ENCODE measurements around the gene SFTPD. TPM values are rescaled to one million over a fixed set of nuclear protein-coding genes. Genes with fewer than 3 reads are reported as not detected.

SFTPD gene
- total RNA-seq, 1 experiment from 2014 or later: 0.21 TPM

DNA sequence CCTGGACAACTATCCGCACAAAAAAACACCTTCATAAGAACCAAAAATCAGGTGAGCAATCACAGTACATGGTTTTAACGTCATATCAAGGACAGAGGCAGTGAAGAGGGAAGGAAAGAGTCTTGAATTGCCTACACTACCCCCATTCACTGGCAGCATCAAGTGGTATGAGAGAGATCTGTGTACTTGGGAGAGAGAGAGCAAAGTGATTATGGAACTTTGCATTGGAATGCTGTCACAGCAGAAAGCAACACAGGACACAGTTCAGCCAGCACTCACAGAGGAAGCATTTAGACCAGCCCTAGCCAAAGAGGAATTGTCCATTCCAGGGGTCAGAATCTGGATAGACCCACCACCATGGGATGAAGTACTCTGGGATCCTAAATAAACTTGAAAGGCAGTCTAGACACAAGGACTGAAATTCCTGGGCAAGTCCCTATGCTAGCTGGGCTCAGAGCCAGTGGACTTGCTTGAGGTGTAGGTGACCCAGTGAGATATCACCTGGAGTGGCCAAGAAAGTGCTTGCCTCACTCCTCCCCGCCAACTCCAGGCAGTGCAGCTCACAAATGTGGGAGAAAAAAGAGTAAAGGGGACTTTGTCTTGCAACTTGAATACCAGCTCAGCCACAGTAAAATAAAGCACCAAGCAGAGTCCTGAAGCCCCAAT, 30.5 kb upstream of the SFTPD start:
- H3K27me3 ChIP-seq (ENCODE audit: control insufficient read depth, insufficient read depth, low read length): peaks cover 27% of the 10 kb centered on the region
- H3K36me3 ChIP-seq (replicated peaks; ENCODE audit: control insufficient read depth, insufficient read depth, low read length): no peaks in the 10 kb centered on the region
- DNase-seq: no peak
- H3K4me3 ChIP-seq (ENCODE audit: insufficient read depth, low read depth, low read length): no peak overlapping the region

GRCh38 chr10:79976999-79977398, 28.1 kb upstream of the SFTPD start:
- no peak overlapping the region for H3K4me3 ChIP-seq (ENCODE audit: insufficient read depth, low read depth, low read length)

DNA sequence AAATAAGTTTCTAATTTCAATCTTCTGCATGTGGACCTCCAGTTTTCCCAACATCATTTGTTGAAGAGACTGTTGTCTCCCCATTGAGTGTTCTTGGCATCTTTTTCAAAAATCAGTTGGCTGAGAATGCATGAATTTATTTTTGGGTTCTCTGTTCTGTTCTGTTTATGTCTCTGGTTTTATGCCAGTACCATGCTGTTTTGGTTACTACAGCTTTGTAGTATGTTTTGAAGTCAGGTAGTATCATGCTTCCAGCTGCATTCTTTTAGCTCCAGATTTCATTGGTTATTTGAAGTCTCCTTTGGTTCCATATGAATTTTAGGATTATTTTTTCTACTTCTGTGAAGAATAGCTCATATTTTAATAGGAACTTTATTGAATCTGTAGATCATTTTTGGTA, 21.2 kb upstream of the SFTPD start:
- no peak for DNase-seq
- no peaks in the 10 kb centered on the region for H3K36me3 ChIP-seq (replicated peaks; ENCODE audit: control insufficient read depth, insufficient read depth, low read length)
- H3K27me3 ChIP-seq (ENCODE audit: control insufficient read depth, insufficient read depth, low read length): no peaks in the 10 kb centered on the region
- H3K4me3 ChIP-seq (ENCODE audit: insufficient read depth, low read depth, low read length): no peak overlapping the region

More at GRCh38 chr10:79976999-79977398, 28.1 kb upstream of the SFTPD start:
- DNase-seq: no peak
- Histone ChIP-seq H3K27me3 (ENCODE audit: control insufficient read depth, insufficient read depth, low read length) (peaks cover 15% of the 10 kb centered on the region; the same call in 1 of the 2 replicates), H3K36me3 (replicated peaks; ENCODE audit: control insufficient read depth, insufficient read depth, low read length) (no peaks in the 10 kb centered on the region)

DNA sequence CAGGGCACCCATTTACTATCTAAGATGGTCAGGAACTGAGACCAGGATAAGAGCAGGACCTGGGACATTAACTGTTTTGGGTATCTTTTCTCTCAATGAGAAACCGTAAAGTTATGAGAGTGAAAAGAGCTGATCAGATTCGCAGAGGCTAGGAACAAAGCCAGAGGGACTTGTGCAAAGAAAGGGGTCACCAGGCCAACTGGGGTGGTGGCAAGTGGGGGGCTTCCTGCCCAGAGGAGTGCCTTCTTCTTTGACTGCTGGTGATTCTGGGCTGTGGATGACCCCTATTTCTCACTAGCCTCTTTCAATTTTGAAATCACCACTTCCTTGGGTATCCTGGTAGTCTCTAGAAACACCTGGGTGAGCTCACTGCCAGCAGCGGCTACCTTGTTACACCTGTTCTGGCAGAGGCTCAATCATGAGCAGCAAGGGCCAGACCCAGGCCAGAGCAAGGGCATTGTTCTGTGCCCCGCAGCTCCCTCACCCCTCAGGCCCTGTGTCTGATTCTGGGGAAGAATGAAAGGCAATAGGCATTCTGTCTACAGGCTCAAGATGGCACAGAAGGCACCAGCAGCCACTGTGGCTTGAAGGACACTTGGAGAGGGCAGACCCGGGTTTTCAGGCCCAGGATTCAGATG, 999 bp downstream of the SFTPD start:
- H3K36me3 ChIP-seq (replicated peaks; ENCODE audit: control insufficient read depth, insufficient read depth, low read length): no peaks in the 10 kb centered on the region
- peaks cover 3% of the 10 kb centered on the region for H3K27me3 ChIP-seq (ENCODE audit: control insufficient read depth, insufficient read depth, low read length)
- DNase-seq: no peak
- H3K4me3 ChIP-seq (ENCODE audit: insufficient read depth, low read depth, low read length): no peak overlapping the region

DNA sequence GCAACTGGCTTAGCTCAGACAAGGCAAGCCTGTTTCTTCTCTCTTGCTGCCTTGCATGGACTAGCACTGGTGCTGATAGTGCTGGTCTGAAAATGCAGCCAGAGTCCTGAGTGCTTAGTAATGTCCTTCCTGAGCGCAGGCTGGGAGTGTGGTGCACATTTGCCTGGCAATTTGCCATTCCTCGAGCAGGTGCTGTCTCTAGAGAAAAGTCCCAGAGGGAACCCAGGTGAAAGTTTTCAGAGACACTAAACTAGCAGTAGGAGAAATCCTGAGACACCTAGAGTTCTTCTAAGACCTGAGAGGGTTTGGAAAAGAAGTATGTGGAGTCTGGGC, 1.9 kb downstream of the SFTPD start:
- no peak for DNase-seq
- peaks cover 3% of the 10 kb centered on the region for H3K27me3 ChIP-seq (ENCODE audit: control insufficient read depth, insufficient read depth, low read length)

GRCh38 chr10:79946271-79947082, 2.4 kb downstream of the SFTPD start:
- Histone ChIP-seq H3K36me3 (replicated peaks; ENCODE audit: control insufficient read depth, insufficient read depth, low read length) (no peaks in the 10 kb centered on the region), H3K4me3 (ENCODE audit: insufficient read depth, low read depth, low read length) (no peak overlapping the region), H3K27me3 (ENCODE audit: control insufficient read depth, insufficient read depth, low read length) (peaks cover 3% of the 10 kb centered on the region)
- DNase-seq: no peak

More for the DNA sequence above, 1.9 kb downstream of the SFTPD start:
- H3K36me3 ChIP-seq (replicated peaks; ENCODE audit: control insufficient read depth, insufficient read depth, low read length): no peaks in the 10 kb centered on the region
- H3K4me3 ChIP-seq (ENCODE audit: insufficient read depth, low read depth, low read length): no peak overlapping the region

GRCh38 chr10:79944428-79945395, 4.2 kb downstream of the SFTPD start:
- Histone ChIP-seq H3K36me3 (replicated peaks; ENCODE audit: control insufficient read depth, insufficient read depth, low read length) (no peaks in the 10 kb centered on the region), H3K27me3 (ENCODE audit: control insufficient read depth, insufficient read depth, low read length) (peaks cover 3% of the 10 kb centered on the region), H3K4me3 (ENCODE audit: insufficient read depth, low read depth, low read length) (no peak overlapping the region)
- DNase-seq: no peak

DNA sequence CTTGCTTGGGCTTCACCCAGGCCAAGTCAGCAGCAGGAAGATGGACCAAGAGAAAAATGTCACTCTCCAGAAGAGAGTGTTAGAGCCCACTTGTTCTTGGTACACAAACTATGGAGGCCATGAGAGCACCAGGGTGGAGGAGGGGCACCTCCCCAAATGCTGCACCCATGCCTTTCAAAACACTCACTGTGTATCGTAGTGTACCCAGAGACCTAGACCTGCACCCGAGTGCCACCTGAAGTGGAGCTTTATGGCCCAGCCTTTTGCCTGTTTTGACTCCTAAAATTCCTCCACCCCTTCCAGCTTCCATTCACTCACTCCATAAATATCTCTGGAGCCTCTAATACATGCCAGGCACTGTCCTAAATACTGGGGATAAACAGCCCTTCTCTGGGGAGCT, 5.0 kb downstream of the SFTPD start:
- no peaks in the 10 kb centered on the region for H3K36me3 ChIP-seq (replicated peaks; ENCODE audit: control insufficient read depth, insufficient read depth, low read length)
- peaks cover 3% of the 10 kb centered on the region for H3K27me3 ChIP-seq (ENCODE audit: control insufficient read depth, insufficient read depth, low read length)
- DNase-seq: no peak
- H3K4me3 ChIP-seq (ENCODE audit: insufficient read depth, low read depth, low read length): no peak overlapping the region

- Histone ChIP-seq H3K4me3 (ENCODE audit: insufficient read depth, low read depth, low read length) (no peak overlapping the region), H3K36me3 (replicated peaks; ENCODE audit: control insufficient read depth, insufficient read depth, low read length) (no peaks in the 10 kb centered on the region), H3K27me3 (ENCODE audit: control insufficient read depth, insufficient read depth, low read length) (peaks cover 3% of the 10 kb centered on the region)
- no peak for DNase-seq
Observed at GRCh38 chr10:79942261-79943185, 6.4 kb downstream of the SFTPD start.

GRCh38 chr10:79941585-79942210, 7.2 kb downstream of the SFTPD start:
- no peak overlapping the region for H3K4me3 ChIP-seq (ENCODE audit: insufficient read depth, low read depth, low read length)
- no peak for DNase-seq
- H3K36me3 ChIP-seq (replicated peaks; ENCODE audit: control insufficient read depth, insufficient read depth, low read length): no peaks in the 10 kb centered on the region
- H3K27me3 ChIP-seq (ENCODE audit: control insufficient read depth, insufficient read depth, low read length): peaks cover 3% of the 10 kb centered on the region

GRCh38 chr10:79941146-79941545, 7.8 kb downstream of the SFTPD start:
- DNase-seq: no peak
- Histone ChIP-seq H3K27me3 (ENCODE audit: control insufficient read depth, insufficient read depth, low read length) (no peaks in the 10 kb centered on the region), H3K36me3 (replicated peaks; ENCODE audit: control insufficient read depth, insufficient read depth, low read length) (no peaks in the 10 kb centered on the region), H3K4me3 (ENCODE audit: insufficient read depth, low read depth, low read length) (no peak overlapping the region)

DNA sequence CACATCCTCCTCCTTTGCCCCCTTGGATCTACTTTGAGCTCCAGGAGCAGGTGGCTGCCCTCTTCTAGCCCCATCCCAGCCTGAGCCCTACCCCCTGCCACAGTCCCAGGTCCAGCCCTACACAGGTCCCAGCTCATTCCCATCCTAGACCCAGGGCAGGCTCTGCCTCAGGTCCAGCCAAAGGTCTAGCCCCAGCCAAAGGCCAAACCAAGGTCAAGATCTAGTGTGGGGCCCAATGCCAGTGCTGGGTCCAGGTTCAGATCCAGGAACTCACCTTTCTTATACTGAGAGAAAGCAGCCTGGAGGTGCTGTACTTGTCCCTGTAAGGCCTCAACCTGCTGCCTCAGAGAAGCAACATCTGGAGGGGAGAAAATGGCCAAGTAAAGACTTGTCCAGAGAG, 8.5 kb downstream of the SFTPD start:
- DNase-seq: no peak
- Histone ChIP-seq H3K36me3 (replicated peaks; ENCODE audit: control insufficient read depth, insufficient read depth, low read length) (no peaks in the 10 kb centered on the region), H3K4me3 (ENCODE audit: insufficient read depth, low read depth, low read length) (no peak overlapping the region), H3K27me3 (ENCODE audit: control insufficient read depth, insufficient read depth, low read length) (no peaks in the 10 kb centered on the region)

DNA sequence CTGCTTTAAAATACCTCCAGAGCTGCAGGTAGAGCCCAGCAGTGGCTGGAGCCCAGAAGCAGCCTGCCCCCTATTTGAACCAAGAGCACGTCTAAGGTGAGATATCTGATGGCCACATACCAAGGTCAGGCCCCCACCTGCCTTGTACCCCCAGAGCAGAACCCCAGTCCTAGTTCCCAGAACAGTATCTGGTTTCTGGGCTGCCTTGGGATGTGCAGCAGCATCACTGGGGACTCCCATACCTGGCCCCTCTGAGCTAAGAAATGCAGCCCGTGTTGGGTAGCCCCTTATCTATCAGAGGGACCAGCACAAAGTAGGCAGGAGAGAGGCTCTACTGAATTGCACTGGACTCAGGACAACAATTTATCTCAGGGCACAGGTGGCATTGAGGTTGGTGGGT, 8.9 kb downstream of the SFTPD start:
- no peak for DNase-seq
- H3K27me3 ChIP-seq (ENCODE audit: control insufficient read depth, insufficient read depth, low read length): no peaks in the 10 kb centered on the region

More for the DNA sequence above, 8.9 kb downstream of the SFTPD start:
- Histone ChIP-seq H3K36me3 (replicated peaks; ENCODE audit: control insufficient read depth, insufficient read depth, low read length) (no peaks in the 10 kb centered on the region), H3K4me3 (ENCODE audit: insufficient read depth, low read depth, low read length) (no peak overlapping the region)

Measured in H7 (cell line).